Effector CD8-positive, alpha-beta T cell (primary cell): ENCODE results near the gene RUBCN.
A peak's percentile ranks its signal among the peaks of the same experiment; 100 is the strongest.

Experiments
- DNase-seq: peaks from one replicate; lab custom pipeline; 2025; lab: John Stamatoyannopoulos, UW
- total RNA-seq, 4 experiments: gene quantifications; one replicate each; lab custom pipeline; 2026; lab: John Stamatoyannopoulos, UW

RUBCN gene
- total RNA-seq: 102 to 150 (median 132) reads per million in 4 experiments

- DNase-seq: peak; percentile 89
Measured at GRCh38 chr3:197736491-197737318, at the start of gene RUBCN. Gene RUBCN, minus strand, starts transcription at chr3:197736904. Its CDS starts 185 bp downstream, at chr3:197736719.

DNA sequence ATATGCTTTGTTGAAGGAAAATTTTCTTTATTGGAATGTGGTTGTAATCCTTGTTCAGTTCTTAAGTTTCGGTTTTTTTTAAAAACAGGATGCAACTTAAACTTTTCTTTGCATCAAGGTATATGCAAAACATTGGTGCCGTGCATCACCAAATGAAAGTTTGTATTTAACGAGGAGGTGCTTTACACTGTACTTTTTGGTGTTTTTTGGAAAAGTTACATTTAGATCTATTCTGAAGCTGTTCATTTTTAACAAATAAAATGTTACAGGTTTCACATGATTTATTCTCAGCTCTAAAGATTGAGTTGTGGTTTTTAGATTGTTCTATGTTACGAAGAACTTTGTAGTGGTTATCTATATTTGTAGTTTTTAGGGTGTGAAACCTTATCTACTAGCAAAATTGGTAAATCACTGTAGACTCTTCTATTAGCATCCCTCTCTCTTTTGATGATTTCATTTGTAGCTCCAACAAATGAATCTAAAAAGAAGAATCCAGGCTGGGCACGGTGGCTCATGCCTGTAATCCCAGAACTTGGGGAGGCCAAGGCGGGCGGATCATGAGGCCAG, 47.4 kb upstream of the RUBCN start:
- DNase-seq: no peak

- no peak for DNase-seq
Measured at GRCh38 chr3:197782230-197782629, 45.5 kb upstream of the RUBCN start.

GRCh38 chr3:197775317-197775716, 38.6 kb upstream of the RUBCN start:
- no peak for DNase-seq

DNA sequence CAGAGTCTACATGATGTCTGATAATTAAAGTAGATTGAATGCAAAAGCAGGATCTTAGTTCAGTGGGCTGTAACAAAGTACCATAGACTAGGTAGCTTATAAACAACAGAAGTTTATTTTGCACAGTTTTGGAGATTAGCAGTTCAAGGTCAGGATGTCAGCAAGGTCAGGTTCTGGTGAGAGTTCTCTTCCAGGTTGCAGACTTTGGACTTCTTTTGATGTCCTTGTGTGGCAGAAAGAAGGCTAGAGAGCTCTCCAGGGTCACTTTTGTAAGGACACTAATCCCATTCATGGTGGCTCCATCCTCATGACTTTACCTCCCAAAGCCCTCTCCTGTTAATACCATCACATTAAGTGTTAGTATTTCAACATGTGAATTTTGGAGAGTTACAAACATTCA, 25.1 kb upstream of the RUBCN start:
- no peak for DNase-seq

- DNase-seq: no peak
Measured at GRCh38 chr3:197758512-197758911, 21.8 kb upstream of the RUBCN start.

- no peak for DNase-seq
Measured at GRCh38 chr3:197756704-197757103, 20.0 kb upstream of the RUBCN start.

DNA sequence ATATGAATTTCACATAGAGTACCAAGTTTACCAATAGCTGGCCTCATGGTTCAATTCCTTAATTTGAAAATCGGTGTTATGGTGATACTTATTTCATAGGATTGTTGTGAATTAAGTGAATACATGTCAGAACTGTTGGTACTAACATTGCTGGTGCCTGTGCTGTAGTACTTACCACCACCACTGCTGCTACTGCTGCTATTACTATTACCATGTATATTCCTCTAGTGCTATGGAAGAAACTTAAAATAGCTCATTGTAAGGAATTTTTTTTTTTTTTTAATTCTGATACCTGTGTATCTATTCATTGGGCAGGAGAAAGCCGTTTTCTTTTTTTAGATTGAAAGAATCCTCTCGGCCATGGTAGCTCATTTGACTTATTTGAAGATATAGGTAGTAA, 16.6 kb upstream of the RUBCN start:
- no peak for DNase-seq

GRCh38 chr3:197752107-197752506, 15.4 kb upstream of the RUBCN start:
- DNase-seq: no peak

DNA sequence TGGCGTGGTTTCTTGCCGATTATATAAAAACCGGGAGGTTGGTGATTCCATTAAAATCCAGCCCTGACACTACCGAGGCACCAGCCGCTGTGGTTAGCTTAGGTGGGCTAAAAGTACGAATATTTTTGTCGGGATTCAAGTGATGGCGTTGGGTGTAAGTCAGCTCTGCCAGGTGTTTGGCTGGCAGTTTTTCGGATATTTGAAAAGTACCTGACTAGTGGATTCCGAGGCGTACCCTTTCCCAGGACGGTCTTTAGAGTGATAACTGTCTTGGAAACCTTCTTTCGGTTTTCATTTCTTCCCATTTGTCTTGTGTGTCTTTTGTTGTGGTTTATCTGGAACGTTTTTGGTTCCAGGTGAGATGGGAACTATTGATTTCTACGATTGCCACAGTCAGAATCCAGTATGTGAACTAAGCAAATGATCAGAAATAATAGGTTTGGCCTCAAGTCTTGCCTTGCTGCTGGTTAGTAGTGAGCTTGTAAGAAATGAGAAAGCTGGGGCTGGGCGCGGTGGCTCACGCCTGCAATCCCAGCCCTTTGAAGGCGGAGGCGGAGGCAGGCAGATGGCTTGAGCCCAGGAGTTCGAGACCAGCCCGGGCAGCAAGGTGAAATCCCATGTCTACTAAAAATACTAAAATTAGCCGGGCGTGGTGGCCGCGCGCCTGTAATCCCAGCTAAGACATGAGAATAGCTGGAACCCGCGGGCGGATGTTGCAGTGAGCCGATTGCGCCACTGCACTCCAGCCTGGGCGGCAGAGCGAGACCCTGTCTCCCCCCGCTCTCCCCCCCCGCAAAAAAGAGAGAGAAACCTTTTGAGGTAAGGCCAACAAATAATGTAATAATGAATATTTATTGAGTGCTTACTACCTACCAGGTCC, 14.4 kb upstream of the RUBCN start:
- no peak for DNase-seq

GRCh38 chr3:197750396-197750831, 13.7 kb upstream of the RUBCN start:
- DNase-seq: peak; percentile 25

GRCh38 chr3:197749601-197750395, 13.1 kb upstream of the RUBCN start, which contains the start of gene FYTTD1:
Gene FYTTD1, plus strand, starts transcription at chr3:197749883. Its CDS starts 89 bp downstream, at chr3:197749972.
- peak; percentile 71 for DNase-seq

DNA sequence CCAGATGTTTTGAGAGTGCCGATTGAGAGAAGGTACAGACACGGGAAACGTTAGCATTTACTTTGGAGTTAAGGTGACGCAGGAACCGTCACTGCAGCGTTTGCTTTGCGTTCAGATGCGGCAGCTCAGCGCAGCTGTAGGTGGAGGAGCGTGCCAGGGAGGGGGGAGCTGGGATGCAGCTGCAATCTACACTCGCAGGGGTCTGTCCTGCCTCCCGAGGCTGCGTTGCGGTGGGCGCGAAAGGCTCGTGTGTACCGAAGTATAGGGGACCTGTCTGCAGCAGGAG, 12.6 kb upstream of the RUBCN start:
- peak; percentile 63 for DNase-seq

DNA sequence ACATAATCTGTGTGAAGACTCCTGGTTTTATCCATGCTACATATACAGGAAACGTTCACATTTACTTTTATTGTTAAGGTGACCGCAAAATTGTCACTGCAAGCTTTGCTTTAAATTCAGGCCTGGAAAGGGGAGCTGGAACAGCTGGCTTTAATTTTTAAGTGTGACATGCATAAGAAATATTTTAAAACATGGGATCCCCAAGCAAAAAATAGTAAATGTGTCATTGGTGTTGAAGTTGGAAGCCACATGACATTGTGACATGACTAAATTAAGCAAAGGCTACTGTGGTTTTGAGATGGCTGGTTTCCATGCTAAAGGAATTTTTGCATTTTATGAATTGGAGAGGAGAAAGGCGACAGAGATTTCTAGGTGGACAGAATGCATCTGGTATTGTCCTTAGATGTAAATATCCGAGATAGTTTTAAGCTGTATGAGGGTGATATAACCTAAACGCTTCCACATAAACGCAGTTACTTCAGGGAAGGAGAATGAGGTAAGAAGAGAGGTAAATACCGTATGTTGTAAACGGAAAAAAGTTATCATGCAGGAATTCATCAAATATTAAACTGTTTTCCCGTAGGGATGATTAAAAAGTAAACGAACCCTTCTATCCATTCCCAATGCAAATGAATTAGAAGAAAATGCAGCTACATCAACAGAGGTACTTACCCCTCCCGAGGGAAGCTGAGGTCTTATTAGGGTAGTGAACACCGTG, 12.1 kb upstream of the RUBCN start:
- DNase-seq: no peak

GRCh38 chr3:197746801-197747237, 10.1 kb upstream of the RUBCN start:
- no peak for DNase-seq

DNA sequence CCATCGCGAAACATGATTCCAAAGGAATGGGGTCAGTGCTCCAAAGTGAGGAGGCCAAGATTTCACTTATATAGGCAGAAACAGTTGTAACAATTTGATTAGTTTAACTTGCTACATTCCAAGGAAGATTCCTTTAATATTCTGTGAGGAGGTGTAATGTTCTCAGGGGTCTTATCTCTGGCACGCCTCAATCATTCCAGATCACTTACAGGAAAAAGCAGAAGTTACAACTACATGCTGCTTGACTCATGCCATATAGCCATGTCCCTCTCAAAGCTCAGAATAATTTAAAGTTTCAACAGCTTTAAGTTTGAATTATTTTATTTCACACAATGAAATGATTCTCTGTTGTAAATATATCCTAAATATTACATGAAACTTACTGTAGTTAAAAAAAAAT, 9.5 kb upstream of the RUBCN start:
- DNase-seq: no peak

GRCh38 chr3:197742787-197743186, 6.1 kb upstream of the RUBCN start:
- no peak for DNase-seq

DNA sequence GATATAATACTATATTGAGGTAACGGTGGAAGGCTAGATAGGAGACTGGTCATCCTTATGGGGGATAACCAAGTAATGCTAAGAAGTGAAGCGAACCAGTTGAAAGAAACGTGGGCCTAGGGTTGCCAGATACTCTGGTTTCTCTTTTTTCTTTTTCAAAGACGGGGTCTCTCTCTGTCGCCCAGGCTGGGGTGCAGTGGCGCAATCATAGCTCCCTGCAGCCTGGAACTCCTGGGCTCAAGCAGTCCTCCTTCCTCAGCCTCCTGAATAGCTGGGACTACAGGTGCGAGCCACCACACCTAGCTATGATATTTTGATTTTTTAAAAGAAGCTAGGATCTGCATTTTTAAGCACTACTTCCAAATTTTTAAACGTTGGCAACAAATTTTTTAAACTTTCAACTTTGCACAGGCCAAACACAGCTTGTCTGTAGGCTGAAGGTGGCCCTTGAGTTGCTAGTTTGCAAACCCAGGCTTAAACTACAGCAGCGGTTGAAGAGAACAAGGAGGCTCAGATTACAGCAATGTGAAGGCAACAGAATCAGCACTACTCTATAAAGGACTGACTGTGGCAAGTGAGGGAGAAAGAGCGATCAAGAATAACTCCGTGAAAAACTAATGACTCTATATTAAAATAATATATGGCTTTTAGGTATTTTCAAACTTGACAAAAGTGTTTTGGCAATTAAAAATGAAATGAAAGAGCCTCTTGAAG, 1.2 kb upstream of the RUBCN start:
- no peak for DNase-seq

GRCh38 chr3:197737319-197737649, 580 bp upstream of the RUBCN start:
- no peak for DNase-seq

DNA sequence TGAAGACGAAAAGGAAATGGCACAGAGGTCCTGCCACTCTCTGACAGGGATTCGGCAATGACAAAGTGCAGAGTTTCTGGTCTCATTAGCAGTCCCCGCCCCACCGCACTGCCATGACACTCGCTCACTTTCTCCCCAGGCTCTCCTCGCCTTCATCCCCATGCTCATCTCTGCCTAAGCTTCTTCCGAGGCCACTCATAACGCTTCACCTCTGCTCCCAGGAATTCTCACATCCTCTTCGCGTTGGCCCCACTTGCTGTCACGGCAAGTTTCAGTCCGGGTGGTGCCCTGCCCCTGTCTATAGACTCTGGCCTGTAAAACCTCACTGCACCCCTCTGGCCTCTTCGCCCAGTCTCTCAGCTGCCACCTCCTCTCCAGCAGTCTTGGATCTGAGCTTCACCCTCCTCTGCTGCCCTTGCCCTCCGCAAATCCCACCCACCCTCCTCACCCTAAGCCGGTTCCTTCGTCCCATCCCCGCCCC, 654 bp downstream of the RUBCN start:
- DNase-seq: no peak
